PC-9 (cell line): ENCODE data around the gene PDE4B.

Experiments
- EZH2 ChIP-seq: fragments of 200-600 bp; sonication (generic); IDR thresholded peaks from 2 replicates; pipeline ENCODE4 v1.8.0; 2017; ENCODE audit warnings: antibody characterized with exemption, low read depth
- TF ChIP-seq, protein P1 (sequence below): fragments of 200-600 bp; sonication (generic); conservative IDR thresholded peaks from 2 replicates; pipeline ENCODE4 v1.6.1; 2017; ENCODE audit warnings: mixed run types, antibody characterized with exemption, mild to moderate bottlenecking, moderate library complexity

DNA sequence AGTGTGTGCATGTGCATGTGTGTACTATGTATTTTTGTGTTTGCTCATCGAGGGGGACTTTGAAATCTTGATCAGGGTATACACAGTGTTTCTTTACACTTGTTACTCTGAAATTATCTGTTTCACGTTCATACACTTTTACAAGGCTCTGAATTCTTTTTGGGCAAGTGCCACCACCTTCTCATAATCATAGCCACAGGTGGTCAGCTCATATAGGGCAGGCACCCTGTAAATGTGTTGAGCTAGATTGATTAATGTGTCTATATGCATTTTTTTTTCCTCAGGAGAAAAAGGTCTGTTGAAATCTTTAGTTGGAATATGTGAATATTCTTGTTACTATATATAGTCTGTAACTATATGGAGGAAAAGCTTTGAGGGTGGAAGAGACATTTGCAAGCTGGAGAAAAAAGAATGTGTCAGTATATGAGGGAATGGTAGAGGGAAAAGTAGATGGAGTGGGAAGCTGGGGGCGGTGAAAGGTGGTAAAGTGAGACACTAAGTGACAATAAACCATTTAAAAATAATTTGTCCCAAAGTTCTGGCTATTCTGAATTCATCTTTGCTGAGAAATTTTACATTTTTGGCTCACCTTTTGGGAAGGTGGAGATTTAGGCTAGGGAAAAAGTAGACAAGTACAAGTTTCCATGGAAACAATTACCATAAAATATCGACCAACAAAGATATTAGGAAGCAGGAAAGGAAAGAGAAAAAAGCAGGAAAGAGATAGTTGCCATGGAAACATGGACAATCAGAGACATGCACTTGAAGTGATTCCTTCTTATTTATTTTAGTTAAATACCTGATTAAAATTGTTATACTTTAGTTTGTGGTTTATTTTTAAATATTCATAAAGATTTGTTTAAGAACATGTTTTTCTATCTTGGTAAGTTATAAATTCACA, 277.5 kb downstream of the PDE4B start:
- TF ChIP-seq, protein P1, sequence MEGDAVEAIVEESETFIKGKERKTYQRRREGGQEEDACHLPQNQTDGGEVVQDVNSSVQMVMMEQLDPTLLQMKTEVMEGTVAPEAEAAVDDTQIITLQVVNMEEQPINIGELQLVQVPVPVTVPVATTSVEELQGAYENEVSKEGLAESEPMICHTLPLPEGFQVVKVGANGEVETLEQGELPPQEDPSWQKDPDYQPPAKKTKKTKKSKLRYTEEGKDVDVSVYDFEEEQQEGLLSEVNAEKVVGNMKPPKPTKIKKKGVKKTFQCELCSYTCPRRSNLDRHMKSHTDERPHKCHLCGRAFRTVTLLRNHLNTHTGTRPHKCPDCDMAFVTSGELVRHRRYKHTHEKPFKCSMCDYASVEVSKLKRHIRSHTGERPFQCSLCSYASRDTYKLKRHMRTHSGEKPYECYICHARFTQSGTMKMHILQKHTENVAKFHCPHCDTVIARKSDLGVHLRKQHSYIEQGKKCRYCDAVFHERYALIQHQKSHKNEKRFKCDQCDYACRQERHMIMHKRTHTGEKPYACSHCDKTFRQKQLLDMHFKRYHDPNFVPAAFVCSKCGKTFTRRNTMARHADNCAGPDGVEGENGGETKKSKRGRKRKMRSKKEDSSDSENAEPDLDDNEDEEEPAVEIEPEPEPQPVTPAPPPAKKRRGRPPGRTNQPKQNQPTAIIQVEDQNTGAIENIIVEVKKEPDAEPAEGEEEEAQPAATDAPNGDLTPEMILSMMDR, result no peak
- TF ChIP-seq EZH2, result no peak
